ENCODE results near the gene PIGBOS1. TPM values are rescaled to one million over a fixed set of nuclear protein-coding genes. Genes with fewer than 3 reads are reported as not detected.

PIGBOS1 gene
- total RNA-seq, 1 donor from 2014 or later = 12.3 TPM

- peaks cover 17% of the 10 kb centered on the region for H3K9me3 Mint-ChIP-seq
- H3K27ac Mint-ChIP-seq = peak overlapping the region; percentile 93
- peak overlapping the region; percentile 59 for H3K4me3 Mint-ChIP-seq (ENCODE audit: low read depth)
- DNase-seq (ENCODE audit: low spot score) = no peak
- peaks cover 62% of the 10 kb centered on the region for H3K36me3 Mint-ChIP-seq (ENCODE audit: low read depth)
- H3K27me3 Mint-ChIP-seq (ENCODE audit: low read depth) = no peaks in the 10 kb centered on the region
- peaks cover 77% of the 10 kb centered on the region for H3K4me1 Mint-ChIP-seq (ENCODE audit: low read depth)
- intact Hi-C loops (cut with micrococcal nuclease) = loop anchor here (1.0 kb wide), 4 partner anchors 10 to 384 kb away; no protein-coding TSS in a partner anchor
These were observed 41.2 kb downstream of the PIGBOS1 start for GRCh38 chr15:55277715-55278114.

- DNase-seq (ENCODE audit: low spot score) = peak; percentile 66
These were observed 41.8 kb downstream of the PIGBOS1 start for GRCh38 chr15:55277116-55277564.

GRCh38 chr15:55276324-55276723 is 42.6 kb downstream of the PIGBOS1 start:
- Mint-ChIP-seq H3K4me3 (ENCODE audit: low read depth) (no peak overlapping the region), H3K4me1 (ENCODE audit: low read depth) (peaks cover 72% of the 10 kb centered on the region), H3K9me3 (peaks cover 20% of the 10 kb centered on the region), H3K27ac (peak overlapping the region; percentile 93), H3K36me3 (ENCODE audit: low read depth) (peaks cover 58% of the 10 kb centered on the region), H3K27me3 (ENCODE audit: low read depth) (no peaks in the 10 kb centered on the region)
- intact Hi-C loops (cut with micrococcal nuclease) = no loop called here
- DNase-seq (ENCODE audit: low spot score) = no peak

More at GRCh38 chr15:55277116-55277564, 41.8 kb downstream of the PIGBOS1 start:
- Mint-ChIP-seq H3K27ac (peak overlapping the region; percentile 93), H3K9me3 (peaks cover 20% of the 10 kb centered on the region), H3K4me1 (ENCODE audit: low read depth) (peaks cover 75% of the 10 kb centered on the region), H3K27me3 (ENCODE audit: low read depth) (no peaks in the 10 kb centered on the region), H3K36me3 (ENCODE audit: low read depth) (peaks cover 64% of the 10 kb centered on the region), H3K4me3 (ENCODE audit: low read depth) (peak overlapping the region; percentile 59)
- intact Hi-C loops (cut with micrococcal nuclease) = loop anchor here (1.0 kb wide), 4 partner anchors 10 to 384 kb away; no protein-coding TSS in a partner anchor

GRCh38 chr15:55270291-55270690 is 48.6 kb downstream of the PIGBOS1 start:
- H3K27ac Mint-ChIP-seq = peak overlapping the region; percentile 58
- H3K27me3 Mint-ChIP-seq (ENCODE audit: low read depth) = no peaks in the 10 kb centered on the region
- H3K4me1 Mint-ChIP-seq (ENCODE audit: low read depth) = peaks cover 73% of the 10 kb centered on the region
- H3K9me3 Mint-ChIP-seq = peaks cover 14% of the 10 kb centered on the region
- no peak overlapping the region for H3K4me3 Mint-ChIP-seq (ENCODE audit: low read depth)
- peaks cover 75% of the 10 kb centered on the region for H3K36me3 Mint-ChIP-seq (ENCODE audit: low read depth)
- intact Hi-C loops (cut with micrococcal nuclease) = no loop called here
- no peak for DNase-seq (ENCODE audit: low spot score)

- Mint-ChIP-seq H3K27ac (peak overlapping the region; percentile 91), H3K4me3 (ENCODE audit: low read depth) (no peak overlapping the region), H3K36me3 (ENCODE audit: low read depth) (peaks cover 68% of the 10 kb centered on the region), H3K27me3 (ENCODE audit: low read depth) (no peaks in the 10 kb centered on the region), H3K4me1 (ENCODE audit: low read depth) (peaks cover 65% of the 10 kb centered on the region), H3K9me3 (peaks cover 5% of the 10 kb centered on the region)
- DNase-seq (ENCODE audit: low spot score) = no peak
- intact Hi-C loops (cut with micrococcal nuclease) = no loop called here
These were observed 50.7 kb downstream of the PIGBOS1 start for GRCh38 chr15:55268176-55268695.

GRCh38 chr15:55267401-55268175 is 51.3 kb downstream of the PIGBOS1 start:
- Mint-ChIP-seq H3K9me3 (peaks cover 2% of the 10 kb centered on the region), H3K27me3 (ENCODE audit: low read depth) (no peaks in the 10 kb centered on the region), H3K4me1 (ENCODE audit: low read depth) (peaks cover 64% of the 10 kb centered on the region), H3K4me3 (ENCODE audit: low read depth) (peak overlapping the region; percentile 62), H3K27ac (peak overlapping the region; percentile 91), H3K36me3 (ENCODE audit: low read depth) (peaks cover 71% of the 10 kb centered on the region)
- intact Hi-C loops (cut with micrococcal nuclease) = loop anchor here (1.0 kb wide), 3 partner anchors 10 to 27 kb away; partner anchors contain the start of gene RAB27A
- peak; percentile 59 for DNase-seq (ENCODE audit: low spot score)

Other genes with a start within 250 kb of the PIGBOS1 start
- gene RSL24D1, start 122.2 kb downstream of the PIGBOS1 start, total RNA-seq = 94.0 and 97.0 TPM in 2 replicates
- gene RAB27A, start 29.3 kb downstream of the PIGBOS1 start, total RNA-seq = 72.3 and 74.4 TPM in 2 replicates
- 19.7 and 21.0 TPM in 2 replicates for gene PIGB, start 99 bp upstream of the PIGBOS1 start, total RNA-seq
- gene CCPG1, start 89.2 kb upstream of the PIGBOS1 start, total RNA-seq = 8.9 and 9.8 TPM in 2 replicates
- not detected in 2 replicates for gene PIERCE2, start 89.4 kb upstream of the PIGBOS1 start, total RNA-seq
- 0.41 TPM in 1 of 2 replicates, not detected in the other for gene DNAAF4, start 189.1 kb upstream of the PIGBOS1 start, total RNA-seq

Measured in activated T-helper 2 cell treated with anti-CD3 and anti-CD28 coated beads, Interferon-gamma antibody, Interleukin-2, Interleukin-4, amounts not matched to agents 10 μg/mL and 5 μg/mL and 100 μg/mL, durations not matched to agents 14 hours and 24 hours and 36 hours (primary cell).